Left kidney (tissue), 2 donors: Measurements from ENCODE around the gene C22orf23. TPM values are rescaled to one million over a fixed set of nuclear protein-coding genes. Genes with fewer than 3 reads are reported as not detected.

Experiments used
- DNase-seq: peaks from one replicate; pipeline ENCODE4 v3.0.0-alpha.2; 2013
- polyA plus RNA-seq: library from polyadenylated mRNA; unstranded; fragments of 120-200 nt; gene quantifications from one replicate; pipeline ENCODE4 v1.2.1, GENCODE V29; 2013; ENCODE audit not compliant: insufficient read length

Gene C22orf23
- polyA plus RNA-seq, 1 donor, result 5.9 TPM

DNA sequence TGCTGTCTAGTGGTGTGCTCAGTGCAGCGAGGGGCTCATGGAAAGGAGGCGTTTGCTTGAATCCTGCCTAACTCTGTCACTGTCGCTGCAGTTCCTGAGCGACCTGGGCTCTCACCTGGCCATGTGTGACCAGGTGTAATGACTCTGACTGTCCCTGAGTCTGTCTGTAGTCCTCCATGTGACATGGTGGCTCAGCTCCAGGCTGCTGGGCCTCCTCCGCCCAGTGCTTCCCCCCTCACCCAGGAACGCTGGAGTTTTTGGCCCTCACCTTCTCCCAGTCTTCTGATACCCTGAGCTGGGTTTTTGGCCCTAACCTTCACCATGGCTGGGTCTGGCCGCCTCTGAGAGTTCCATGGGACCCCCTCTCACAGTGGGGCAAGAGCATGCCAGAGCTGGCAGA, 27.0 kb downstream of the C22orf23 start:
- DNase-seq, result no peak

DNA sequence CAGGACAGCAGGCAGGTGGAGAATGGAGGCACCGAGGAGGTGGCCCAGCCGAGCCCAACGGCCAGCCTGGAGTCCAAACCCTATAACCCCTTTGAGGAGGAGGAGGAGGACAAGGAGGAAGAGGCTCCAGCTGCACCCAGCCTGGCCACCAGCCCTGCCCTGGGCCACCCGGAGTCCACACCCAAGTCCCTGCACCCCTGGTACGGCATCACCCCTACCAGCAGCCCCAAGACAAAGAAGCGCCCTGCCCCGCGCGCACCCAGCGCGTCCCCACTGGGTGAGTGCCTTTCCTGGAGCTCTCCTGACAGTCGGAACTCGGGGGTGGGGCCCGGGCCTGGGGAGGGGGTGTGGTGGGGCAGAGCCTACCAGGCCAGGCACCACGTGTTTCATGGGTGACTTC, 27.6 kb downstream of the C22orf23 start:
- DNase-seq, result no peak

DNA sequence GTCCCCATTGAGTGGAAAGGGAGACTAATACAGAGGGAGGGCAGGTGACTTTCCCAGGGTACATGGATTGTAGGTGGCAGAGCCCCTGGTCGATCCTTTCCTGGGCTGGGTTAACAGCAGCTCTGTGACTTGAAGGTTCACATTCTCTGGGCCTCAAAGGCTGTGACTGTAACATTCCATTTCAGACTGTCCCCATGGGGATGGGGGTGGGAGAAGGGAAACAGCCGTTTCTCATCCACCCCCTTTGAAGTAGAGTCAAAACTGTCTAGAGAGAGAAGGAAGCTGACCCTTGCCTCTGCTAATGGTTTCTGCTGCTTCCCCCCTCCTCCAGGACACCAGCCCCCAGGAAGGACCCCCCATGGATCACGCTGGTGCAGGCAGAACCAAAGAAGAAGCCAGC, 28.1 kb downstream of the C22orf23 start:
- DNase-seq, result no peak

DNA sequence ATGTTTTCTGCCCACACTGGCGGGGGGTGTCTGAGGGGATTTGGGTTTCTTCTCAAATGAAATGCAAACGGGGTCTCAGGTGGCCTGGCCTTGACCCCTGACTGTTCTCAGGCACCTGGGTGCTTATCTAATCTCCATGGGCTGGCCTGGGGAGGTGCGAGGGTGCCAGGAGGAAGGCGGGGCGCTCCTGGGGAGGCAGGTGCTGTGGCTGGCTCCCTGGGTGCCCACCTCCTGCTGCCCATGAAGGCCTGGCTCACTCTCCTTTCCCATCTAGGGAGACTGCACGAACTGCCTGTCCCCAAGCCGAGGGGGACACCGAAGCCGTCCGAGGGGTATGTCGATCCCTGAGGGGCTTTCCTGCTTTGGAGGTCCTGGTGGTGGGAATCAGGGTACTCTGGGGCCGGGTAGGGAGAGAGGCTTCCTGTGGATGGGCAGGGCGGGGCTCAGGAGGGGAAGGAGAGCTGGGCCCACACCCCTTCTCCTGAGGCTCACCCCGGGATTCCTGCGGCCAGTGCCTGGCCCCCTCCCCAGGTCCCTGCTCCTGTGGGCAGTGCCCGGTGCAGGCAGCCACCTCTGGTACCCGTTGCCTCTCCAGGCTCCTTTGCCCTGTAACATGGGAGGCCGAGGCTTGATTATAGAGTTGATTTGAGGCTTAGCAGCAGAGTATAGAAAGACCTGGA, 28.9 kb downstream of the C22orf23 start:
- DNase-seq, result no peak

DNA sequence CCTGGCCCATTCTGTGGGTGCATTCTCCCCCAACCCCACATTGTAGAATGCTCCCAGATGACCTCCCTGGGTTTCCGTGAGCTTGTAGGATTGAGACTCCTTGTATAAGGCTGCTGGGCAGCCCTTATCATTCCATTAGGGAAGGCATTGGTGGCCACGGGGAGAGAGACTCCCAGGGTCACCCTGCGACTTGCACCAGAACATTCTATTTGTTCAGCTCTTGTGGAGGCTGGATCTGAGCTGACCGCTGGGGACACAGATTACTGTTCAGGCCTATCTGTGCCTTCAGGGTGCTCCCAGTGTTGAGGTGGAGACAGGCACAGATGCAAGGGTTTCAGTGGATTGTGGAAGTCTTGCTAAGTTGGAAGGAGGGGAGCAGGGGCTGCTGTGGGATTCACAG, 29.5 kb downstream of the C22orf23 start:
- DNase-seq, result no peak

DNA sequence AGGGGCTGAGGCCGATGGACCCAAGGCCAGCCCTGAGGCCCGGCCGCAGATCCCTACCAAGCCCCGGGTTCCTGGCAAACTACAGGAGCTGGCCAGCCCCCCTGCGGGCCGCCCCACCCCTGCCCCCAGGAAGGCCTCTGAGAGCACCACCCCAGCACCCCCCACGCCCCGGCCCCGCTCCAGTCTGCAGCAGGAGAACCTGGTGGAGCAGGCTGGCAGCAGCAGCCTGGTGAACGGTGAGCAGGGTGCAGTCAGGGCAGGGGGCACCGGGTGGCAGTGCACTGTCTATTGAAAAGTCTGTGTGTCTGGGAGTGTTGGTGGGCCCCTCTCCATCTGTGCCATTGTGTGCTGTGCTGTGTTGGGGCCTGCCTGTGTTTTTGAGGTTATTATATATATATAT, 31.2 kb downstream of the C22orf23 start:
- no peak for DNase-seq

DNA sequence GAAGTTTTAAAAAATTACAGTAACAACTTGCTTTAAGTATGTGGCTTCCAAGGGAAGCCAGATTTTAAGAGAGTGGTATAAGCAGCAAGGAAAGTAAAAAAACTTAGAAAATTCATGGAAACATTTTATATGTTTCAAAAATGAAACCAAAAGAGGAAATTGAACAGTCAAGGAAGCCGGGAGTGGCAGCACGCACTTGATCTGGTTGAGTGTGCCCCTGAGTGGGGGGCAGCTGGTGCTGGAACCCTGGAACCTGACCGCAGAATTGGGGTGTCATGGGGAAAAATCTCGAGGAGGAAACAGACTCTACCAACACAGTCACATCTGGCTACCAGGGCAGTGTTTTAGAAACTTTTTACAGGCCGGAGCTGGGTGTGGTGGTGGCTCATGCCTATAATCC, 33.3 kb downstream of the C22orf23 start:
- no peak for DNase-seq

DNA sequence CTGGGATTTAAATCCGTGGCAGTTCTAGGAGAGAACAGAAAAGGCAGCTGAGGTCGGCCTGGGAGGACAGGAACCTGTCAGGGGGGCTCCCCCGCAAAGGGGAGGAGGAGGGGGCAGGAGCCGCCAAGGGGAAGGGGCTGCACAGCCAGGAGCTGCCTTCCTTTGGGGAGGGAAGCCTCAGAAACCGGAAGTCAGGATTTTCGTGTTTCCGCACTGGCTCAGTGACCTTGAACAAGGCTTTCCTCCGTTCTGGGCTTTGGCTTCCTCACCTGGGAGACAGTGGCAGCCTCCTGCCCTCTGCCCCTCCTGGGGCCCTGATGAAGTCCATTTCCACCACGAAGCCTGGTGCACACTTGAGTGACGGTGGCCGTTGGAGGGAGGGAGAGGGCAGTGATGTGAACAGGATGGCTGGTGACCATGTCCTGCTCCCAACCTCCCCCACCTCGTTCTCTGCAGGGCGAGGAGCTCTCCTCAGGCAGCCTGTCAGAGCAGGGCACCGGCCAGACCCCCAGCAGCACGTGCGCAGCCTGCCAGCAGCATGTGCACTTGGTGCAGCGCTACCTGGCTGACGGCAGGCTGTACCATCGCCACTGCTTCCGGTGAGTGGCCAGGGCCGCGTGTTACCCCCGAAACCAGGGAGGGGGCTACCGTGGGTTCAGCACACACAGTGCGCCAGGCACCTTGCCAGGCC, 34.7 kb downstream of the C22orf23 start:
- no peak for DNase-seq

DNA sequence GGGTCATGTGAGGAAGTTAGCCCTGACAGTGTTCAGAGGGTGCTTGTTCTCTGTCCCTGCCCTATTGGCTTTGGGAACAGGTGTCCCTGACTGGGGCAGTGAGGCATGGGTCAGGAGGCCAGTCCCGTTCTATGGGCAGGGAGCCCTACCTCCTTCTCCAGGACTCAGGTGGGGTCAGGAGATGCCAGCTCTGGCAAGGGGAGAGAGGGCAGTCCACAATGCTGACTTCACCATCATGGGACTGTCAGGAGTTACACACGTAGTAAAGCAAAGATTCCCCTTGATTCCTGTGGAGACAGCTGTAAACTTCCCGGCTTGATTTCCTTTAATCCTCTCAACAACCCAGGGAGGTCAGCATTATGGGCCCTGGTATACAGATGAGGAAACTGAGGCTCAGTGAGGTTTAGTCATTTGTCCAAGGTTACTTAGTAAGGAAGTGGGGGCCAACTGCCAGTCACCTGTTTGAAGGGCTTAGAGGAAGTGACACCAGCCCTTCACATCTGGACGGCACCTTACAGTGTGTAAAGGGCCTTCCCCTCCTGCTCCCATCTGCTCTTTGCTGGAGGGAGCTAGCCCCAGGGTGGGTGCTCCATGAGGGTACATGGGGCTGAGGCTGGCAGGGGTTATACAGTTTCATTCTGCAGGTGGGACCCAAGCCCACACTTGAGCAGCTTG, 35.4 kb downstream of the C22orf23 start:
- no peak for DNase-seq

DNA sequence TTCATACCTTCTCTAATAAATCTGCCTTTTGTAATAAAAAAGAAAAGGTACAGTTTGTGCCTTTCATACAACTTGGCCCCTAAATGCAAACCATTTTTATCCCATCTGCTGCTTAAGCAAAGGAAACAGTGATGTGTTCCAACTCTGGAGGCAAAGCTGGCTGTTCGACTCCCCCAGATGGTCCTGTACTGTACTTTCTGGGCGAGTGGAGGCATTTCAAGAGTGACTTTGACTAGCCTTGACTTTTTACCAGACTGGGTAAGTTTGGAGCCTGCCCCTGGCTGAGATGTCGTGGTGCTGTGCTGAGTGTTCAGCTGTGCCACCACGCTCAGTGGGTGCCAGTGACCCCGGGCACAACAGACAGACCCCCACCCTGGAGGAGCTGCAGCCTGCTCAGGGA, 37.1 kb downstream of the C22orf23 start:
- DNase-seq, result no peak

DNA sequence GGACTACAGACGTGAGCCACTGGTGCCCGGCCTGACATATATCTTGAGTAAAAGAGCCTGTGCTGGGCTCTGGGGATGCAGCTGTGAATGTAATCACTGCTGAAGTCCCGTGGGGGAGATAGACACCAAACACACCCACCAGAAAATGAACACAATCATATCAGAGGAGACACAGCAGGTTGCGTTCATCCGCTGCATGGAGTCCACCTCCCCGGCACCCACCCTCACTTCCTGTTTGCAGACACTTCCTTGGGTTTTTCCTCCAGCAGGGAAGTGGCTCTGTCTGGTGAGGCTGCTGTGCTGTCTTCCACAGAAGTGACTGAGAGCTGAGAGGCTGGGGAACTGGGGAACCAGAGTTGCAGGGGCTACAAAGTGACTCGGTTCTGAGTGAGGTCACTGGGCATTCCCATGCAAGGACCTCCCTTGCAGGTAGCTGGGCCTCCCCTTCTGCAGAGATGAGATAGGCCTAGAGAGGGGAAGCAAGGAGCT, 40.1 kb downstream of the C22orf23 start:
- DNase-seq, result no peak

DNA sequence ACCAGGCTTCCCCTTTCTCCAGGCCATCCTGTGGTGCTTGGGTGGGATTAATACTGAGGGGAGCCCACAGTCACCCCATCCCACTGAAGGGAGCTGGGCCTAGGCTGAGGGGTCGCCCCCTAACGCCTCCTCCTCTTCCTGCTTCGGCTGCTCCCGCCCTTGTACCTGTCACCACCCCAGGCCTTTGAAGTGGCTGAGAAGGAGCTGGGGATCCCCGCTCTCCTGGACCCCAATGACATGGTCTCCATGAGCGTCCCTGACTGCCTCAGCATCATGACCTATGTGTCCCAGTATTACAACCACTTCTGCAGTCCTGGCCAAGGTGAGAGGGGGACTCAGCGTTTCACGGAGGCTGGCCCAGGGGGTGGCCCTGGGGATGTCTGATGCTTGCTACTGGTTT, 41.2 kb downstream of the C22orf23 start:
- DNase-seq, result no peak

DNA sequence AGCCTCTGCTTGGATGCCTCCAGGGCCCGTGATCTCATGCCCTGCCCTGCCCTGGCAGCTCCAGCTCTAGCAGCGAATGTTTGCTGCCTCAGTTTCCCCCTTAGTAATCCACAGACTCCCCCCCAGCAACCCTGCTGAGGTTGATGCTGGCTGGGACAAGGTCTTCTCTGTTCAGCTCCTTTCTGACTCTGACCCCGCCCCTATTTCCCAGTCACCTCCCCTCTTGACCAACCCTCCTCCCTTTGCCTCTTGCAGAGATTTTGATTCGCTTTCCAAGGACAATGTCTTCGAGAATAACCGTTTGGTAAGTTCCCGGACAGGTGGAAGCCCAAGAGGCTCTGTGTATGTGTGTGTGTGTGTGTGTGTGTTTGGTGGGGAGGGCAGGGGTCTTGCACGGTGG, 41.7 kb downstream of the C22orf23 start:
- DNase-seq, result no peak

DNA sequence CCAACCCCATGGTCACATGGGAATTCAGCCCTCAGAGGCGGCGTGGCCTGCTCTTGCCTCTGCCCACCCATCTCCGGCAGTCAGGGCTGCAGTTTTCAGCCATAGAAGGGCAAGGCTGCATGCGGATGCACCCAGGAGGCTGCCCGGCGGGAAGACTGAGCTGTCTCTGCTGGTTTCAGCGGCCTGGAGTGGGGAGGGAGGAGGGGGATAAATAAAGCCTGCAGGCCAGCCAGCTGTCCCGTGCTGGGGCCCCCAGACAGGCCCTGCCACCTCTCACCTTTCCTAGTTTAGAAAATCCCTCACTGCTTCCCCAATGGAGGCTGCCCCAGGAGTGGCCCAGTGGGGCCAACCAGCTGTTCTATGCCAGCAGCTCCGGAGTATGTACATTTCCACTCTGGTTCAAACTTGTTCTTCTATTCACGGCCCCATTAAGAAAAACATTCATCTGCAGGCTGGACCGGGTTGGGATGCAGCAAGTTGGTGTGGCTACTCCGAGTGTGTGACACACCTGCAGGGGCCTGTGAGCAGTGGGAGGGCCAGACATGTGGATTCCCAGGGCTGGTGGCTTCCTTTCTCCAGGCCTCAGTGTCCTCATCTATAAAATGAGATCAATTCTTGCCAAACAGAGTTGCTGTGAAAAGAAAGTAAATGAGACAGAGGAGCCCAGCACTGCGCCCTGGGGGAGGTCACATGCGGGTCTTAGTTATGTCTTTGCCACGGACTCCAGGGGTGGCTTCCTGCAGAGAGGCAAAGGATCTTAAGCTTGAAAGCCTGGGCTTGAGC, 42.3 kb downstream of the C22orf23 start:
- DNase-seq, result no peak

DNA sequence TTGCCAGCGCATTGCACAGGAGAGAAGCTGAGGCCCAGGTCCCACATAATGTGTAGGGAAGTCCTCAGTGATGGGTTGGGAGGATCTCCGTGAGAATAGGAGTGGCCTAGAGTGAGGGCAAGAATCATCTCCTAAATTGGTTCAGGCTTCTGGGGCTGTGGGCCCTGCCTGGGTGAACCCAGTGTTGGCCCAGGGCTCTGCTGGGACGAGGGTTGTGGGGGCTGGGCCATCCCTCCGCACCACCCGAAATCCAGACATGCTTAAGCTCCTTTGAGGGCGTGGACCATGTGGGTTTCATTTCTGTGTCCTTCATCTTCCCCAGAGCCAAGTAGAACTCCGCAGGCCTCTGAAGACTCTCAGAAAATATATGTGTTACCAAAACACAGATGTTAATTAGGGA, 43.6 kb downstream of the C22orf23 start:
- no peak for DNase-seq

DNA sequence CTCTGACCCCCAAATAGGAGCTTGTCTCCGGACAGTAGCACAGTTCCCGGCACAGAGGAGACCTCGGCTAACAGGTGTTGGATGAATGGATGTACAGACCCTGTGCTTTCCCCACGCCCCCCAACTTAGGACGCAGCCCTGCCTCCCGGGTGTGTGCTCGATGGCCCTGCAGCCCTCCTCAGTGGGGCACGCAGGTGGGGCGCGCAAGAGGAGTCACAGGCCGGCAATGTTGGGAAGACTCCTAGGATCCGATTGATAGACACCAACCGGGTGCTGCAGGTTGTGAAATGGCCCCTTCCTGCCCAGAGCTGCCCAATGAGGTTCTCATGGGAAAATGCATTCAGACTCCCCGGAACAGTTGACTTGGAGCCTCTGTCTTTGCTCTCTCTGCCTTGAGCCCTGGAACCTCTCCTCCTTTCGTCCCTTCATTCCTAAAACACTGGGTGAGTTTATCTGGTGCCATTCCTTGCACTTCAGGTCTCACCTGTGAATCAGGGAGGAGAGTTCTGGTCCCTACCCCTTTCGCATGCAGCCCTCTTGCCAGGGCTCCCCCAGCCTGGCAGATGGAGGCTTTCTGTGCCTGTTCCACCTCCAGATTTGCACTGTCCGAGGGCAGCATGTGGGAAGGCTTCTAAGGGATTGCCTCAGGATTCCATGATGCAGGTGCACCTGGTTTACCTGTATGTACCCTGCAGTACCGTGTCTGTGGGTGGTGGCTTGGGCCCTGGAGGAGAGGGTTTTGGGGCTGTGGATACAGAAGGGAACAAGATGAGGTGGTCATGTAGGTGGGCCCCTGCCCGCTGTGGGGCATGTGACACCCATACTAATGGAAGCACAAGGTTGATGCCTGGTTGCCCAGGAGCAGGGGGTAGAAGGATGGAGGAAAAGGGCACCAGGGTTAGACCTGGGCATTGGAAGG, 46.1 kb downstream of the C22orf23 start:
- no peak for DNase-seq

DNA sequence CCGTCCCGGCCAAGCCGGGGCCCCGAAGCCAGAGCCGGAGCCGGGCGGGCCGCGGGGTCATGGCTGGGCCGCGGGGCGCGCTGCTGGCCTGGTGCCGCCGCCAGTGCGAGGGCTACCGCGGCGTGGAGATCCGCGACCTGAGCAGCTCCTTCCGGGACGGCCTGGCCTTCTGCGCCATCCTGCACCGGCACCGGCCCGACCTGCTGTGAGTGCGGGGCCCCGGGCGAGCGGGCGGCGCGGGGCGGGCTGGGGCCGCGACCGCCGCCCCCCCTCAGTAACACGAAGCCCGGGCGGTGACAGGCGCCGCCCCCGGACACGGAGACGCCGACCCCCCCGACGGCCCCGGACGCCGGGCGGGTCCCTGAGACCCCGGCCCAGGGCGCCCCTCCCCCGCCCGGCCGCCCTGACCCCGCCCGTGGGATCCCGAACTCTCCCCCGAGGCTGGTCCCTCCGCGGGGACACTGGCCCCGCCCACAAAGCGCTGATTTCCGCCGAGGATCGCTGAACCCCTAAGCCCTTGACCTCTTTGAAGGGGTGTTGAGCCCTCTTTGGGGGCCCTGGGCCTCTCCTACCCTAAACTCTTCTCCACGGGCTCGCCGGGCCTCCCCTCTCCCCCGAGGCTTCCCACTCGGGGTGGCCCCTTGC, 46.9 kb downstream of the C22orf23 start:
- no peak for DNase-seq

DNA sequence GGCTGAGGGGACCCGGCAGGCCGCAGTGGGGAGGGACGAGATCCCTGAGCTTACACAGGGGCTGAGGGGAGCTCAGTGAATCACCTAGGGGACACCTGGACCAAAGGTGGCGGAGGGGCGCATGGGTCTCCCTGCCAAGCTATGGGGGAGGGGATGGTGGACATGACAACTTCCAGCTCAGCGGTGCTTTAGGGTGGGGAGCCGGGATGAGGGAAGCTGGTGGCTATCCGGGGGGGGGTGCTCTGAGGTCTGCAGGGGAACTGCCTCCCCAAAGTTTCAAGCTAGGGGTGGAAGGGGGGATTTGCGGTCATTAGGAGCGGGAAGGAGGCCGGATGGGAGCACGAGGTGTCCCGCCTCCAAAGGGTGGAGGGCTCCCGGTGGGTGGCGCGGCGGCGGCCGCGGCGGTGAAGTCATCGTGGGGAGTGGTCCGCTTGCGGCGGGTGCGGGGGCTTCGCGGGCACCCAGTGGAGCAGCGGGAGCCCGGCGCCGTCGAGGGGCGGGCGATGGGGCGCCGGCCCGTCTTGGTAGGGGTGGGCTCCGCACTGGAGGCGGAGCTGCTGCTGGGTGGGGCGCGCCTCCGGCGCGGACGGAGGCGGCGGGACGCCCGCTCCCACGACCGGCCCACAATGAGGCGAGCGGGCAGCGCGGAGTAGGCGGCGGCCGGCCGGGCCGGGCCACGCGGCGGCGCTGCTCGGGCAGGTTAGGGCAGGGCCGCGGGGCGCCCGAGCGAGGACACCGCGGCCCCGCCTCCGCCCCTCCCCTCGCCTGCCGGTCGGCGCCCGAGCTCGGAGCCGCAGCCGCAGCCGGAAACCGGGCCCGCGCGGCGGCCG, 47.7 kb downstream of the C22orf23 start, which contains the start of gene MICALL1:
Gene MICALL1 (plus strand): TSS at position 764 of the 830 bp plus-strand sequence. CDS start 126 bp downstream, outside the sequence.
- DNase-seq, result no peak
